ENCODE data around the gene PTPRN2. TPM values are rescaled to one million over a fixed set of nuclear protein-coding genes. Genes with fewer than 3 reads are reported as not detected.
"Not testable (repeated sequence)": the region's sequence is repeated elsewhere in the genome, so short reads cannot be mapped to it uniquely, and the experiment has no call there.

Gene PTPRN2
- total RNA-seq, 4 donors from 2014 or later: 2.0 to 9.5 (median 2.6) TPM

GRCh38 chr7:158150234-158150633 is 437.4 kb downstream of the PTPRN2 start:
- TF ChIP-seq CTCF (IDR thresholded peaks at IDR 0.05): no peak
- no peak for DNase-seq (ENCODE audit: low spot score)
- ATAC-seq (ENCODE audit: low FRiP score): no peak

GRCh38 chr7:158147431-158147830 is 440.2 kb downstream of the PTPRN2 start:
- not testable (repeated sequence) for ATAC-seq (ENCODE audit: low FRiP score); DNase-seq (ENCODE audit: low spot score)

- TF ChIP-seq CTCF (IDR thresholded peaks at IDR 0.05): no peak
- no peak for ATAC-seq (ENCODE audit: low FRiP score)
- DNase-seq (ENCODE audit: low spot score): no peak
Measured at GRCh38 chr7:158145370-158145769, 442.3 kb downstream of the PTPRN2 start.

GRCh38 chr7:158143196-158144120 is 444.2 kb downstream of the PTPRN2 start:
- DNase-seq (ENCODE audit: low spot score) (no peak), ATAC-seq (ENCODE audit: low FRiP score) (no peak)
- no peak for TF ChIP-seq CTCF (IDR thresholded peaks at IDR 0.05)

GRCh38 chr7:158142657-158143056 is 445.0 kb downstream of the PTPRN2 start:
- ATAC-seq (ENCODE audit: low FRiP score): no peak
- no peak for DNase-seq (ENCODE audit: low spot score)
- TF ChIP-seq CTCF (IDR thresholded peaks at IDR 0.05): no peak

- DNase-seq (ENCODE audit: low spot score): no peak
- ATAC-seq (ENCODE audit: low FRiP score): no peak
- TF ChIP-seq CTCF (IDR thresholded peaks at IDR 0.05): no peak
Measured at GRCh38 chr7:158141806-158142518, 445.7 kb downstream of the PTPRN2 start.

- TF ChIP-seq CTCF (IDR thresholded peaks at IDR 0.05): no peak
- ATAC-seq (ENCODE audit: low FRiP score): no peak
- DNase-seq (ENCODE audit: low spot score): no peak
Measured at GRCh38 chr7:158141221-158141582, 446.4 kb downstream of the PTPRN2 start.

Data from omental fat pad (tissue), 4 donors.